LoVo (cell line): ENCODE results near the gene ADGRD1.
"Not testable (repeated sequence)": the region's sequence is repeated elsewhere in the genome, so short reads cannot be mapped to it uniquely, and the experiment has no call there.

Experiments used
- DNase-seq: peaks from one replicate; pipeline ENCODE4 v3.0.0-alpha.2; 2016; ENCODE audit warnings: low spot score

Gene ADGRD1

GRCh38 chr12:130987151-130987931 is 33.6 kb downstream of the ADGRD1 start:
- no peak for DNase-seq

GRCh38 chr12:130988261-130988660 is 34.6 kb downstream of the ADGRD1 start:
- no peak for DNase-seq

GRCh38 chr12:130988751-130989150 is 35.0 kb downstream of the ADGRD1 start:
- no peak for DNase-seq

GRCh38 chr12:130989391-130989790 is 35.7 kb downstream of the ADGRD1 start:
- no peak for DNase-seq

GRCh38 chr12:130990034-130990433 is 36.3 kb downstream of the ADGRD1 start:
- DNase-seq: no peak

GRCh38 chr12:130992448-130992847 is 38.7 kb downstream of the ADGRD1 start:
- no peak for DNase-seq

- no peak for DNase-seq
These were observed 39.4 kb downstream of the ADGRD1 start for GRCh38 chr12:130992979-130993538.

GRCh38 chr12:130993759-130994670 is 40.3 kb downstream of the ADGRD1 start:
- DNase-seq: no peak

GRCh38 chr12:130994821-130995375 is 41.2 kb downstream of the ADGRD1 start:
- DNase-seq: no peak

GRCh38 chr12:130995386-130995969 is 41.8 kb downstream of the ADGRD1 start:
- not testable (repeated sequence) for DNase-seq

GRCh38 chr12:130998136-130998535 is 44.4 kb downstream of the ADGRD1 start:
- DNase-seq: no peak

- DNase-seq: no peak
These were observed 46.3 kb downstream of the ADGRD1 start for GRCh38 chr12:131000000-131000486.

- no peak for DNase-seq
These were observed 47.8 kb downstream of the ADGRD1 start for GRCh38 chr12:131001493-131001892.

GRCh38 chr12:131002216-131002631 is 48.5 kb downstream of the ADGRD1 start:
- DNase-seq: no peak

- no peak for DNase-seq
These were observed 49.5 kb downstream of the ADGRD1 start for GRCh38 chr12:131003036-131003715.

GRCh38 chr12:131003716-131004045 is 50.0 kb downstream of the ADGRD1 start:
- no peak for DNase-seq

GRCh38 chr12:131004166-131004565 is 50.5 kb downstream of the ADGRD1 start:
- no peak for DNase-seq

- DNase-seq: no peak
These were observed 51.7 kb downstream of the ADGRD1 start for GRCh38 chr12:131005161-131006035.

GRCh38 chr12:131006036-131006735 is 52.5 kb downstream of the ADGRD1 start:
- no peak for DNase-seq
